Measurements from ENCODE around the gene ABCD1. TPM values are rescaled to one million over a fixed set of nuclear protein-coding genes. Genes with fewer than 3 reads are reported as not detected.

Gene ABCD1
- total and polyA plus RNA-seq, 10 of the 15 experiments (the other 5 are each of a cell fraction or from before 2014, with no cell fraction given), result 0.13 to 6.5 (median 1.4) TPM

GRCh38 chrX:153734871-153735270 is 10.2 kb downstream of the ABCD1 start:
- no peaks in the 10 kb centered on the region for H3K4me1 ChIP-seq (ENCODE audit: control insufficient read depth, insufficient read depth, low read length)
- H2AFZ ChIP-seq (ENCODE audit: control insufficient read depth, low read depth, low read length), result no peak overlapping the region
- BruUV-seq (replicated peaks), result no TSS peak
- intact Hi-C loops (cut with micrococcal nuclease; ENCODE audit: unreplicated experiment) (no loop called here), in situ Hi-C loops (cut with MboI) (loop anchor here (10.0 kb wide), 2 partner anchors 50 to 60 kb away; partner anchors contain the start of genes PNCK and SRPK3)
- DNase-seq (ENCODE audit: low read depth, low spot score) (no peak), ATAC-seq (no peak), FAIRE-seq (no peak)
- SMC1A ChIA-PET (ENCODE audit: uncharacterized antibody, unreplicated experiment), result no interaction called here
- RAD21 ChIA-PET (ENCODE audit: unreplicated experiment), result interaction anchor here (1.0 kb wide), 1 partner anchor 8 kb away, joined by 3 read pairs; no protein-coding TSS in a partner anchor
- H3K9me3 ChIP-seq (replicated peaks; ENCODE audit: control insufficient read depth, insufficient read depth, low read length), result peaks cover 2% of the 10 kb centered on the region; the same call in 1 of the 3 replicates
- CTCF ChIA-PET, result interaction anchor here (0.7 kb wide), 1 partner anchor 54 kb away, joined by 3 read pairs; no protein-coding TSS in a partner anchor
- H3K4me3 ChIP-seq, result no peak overlapping the region
- no peaks in the 10 kb centered on the region for H4K20me1 ChIP-seq (ENCODE audit: control insufficient read depth, insufficient read depth)
- POLR2A ChIA-PET, result interaction anchor here (0.9 kb wide), 1 partner anchor 9 kb away, joined by 3 read pairs; no protein-coding TSS in a partner anchor
- H3K27ac ChIP-seq (ENCODE audit: control insufficient read depth, insufficient read depth), result no peak overlapping the region
- TF ChIP-seq ZNF687 (IDR thresholded peaks at IDR 0.05) (no peak), EED (IDR thresholded peaks at IDR 0.05; ENCODE audit: low read depth) (no peak), SIN3A (IDR thresholded peaks at IDR 0.05; ENCODE audit: low read depth, low read length) (no peak), BRCA1 (IDR thresholded peaks at IDR 0.05; ENCODE audit: low read depth, low read length) (no peak), SUZ12 (IDR thresholded peaks at IDR 0.05; ENCODE audit: unreplicated experiment) (no peak), SRF (IDR thresholded peaks at IDR 0.05; ENCODE audit: low read depth in 2 of 2, low read length in 2 of 2) (no peak), TBL1XR1 (IDR thresholded peaks at IDR 0.05; ENCODE audit: low read depth, low read length) (no peak), ZBTB33 (IDR thresholded peaks at IDR 0.05) (no peak), NFXL1 (IDR thresholded peaks at IDR 0.05; ENCODE audit: borderline replicate concordance) (no peak), RBBP5 (conservative IDR thresholded peaks at IDR 0.05) (no peak), ZSCAN29 (IDR thresholded peaks at IDR 0.05) (no peak), KAT2A (conservative IDR thresholded peaks at IDR 0.05; ENCODE audit: control insufficient read depth, low read depth, low read length) (no peak), MLLT1 (IDR thresholded peaks at IDR 0.05) (no peak), WRNIP1 (IDR thresholded peaks at IDR 0.05; ENCODE audit: borderline replicate concordance, low read depth, low read length) (no peak)
- no peaks in the 10 kb centered on the region for H3K36me3 ChIP-seq (ENCODE audit: control insufficient read depth in 2 of 2, insufficient read depth in 2 of 2, low read length in 1 of 2)
- WGBS (ENCODE audit: insufficient coverage, insufficient replicate concordance, low lambda C conversion rate, missing lambda C conversion rate), result 23% methylated on average over 2 of the region's 2 CpGs
- no peak overlapping the region for H3K4me2 ChIP-seq (ENCODE audit: control insufficient read depth, insufficient read depth)
- H3K9ac ChIP-seq (ENCODE audit: control insufficient read depth, insufficient read depth, low read length), result no peak overlapping the region
- no peaks in the 10 kb centered on the region for H3K79me2 ChIP-seq (ENCODE audit: control insufficient read depth, insufficient read depth, low read length)
- H3K27me3 ChIP-seq (replicated peaks in 1 of 2; ENCODE audit: control insufficient read depth in 2 of 2, insufficient read depth in 2 of 2, low read length in 1 of 2), result no peaks in the 10 kb centered on the region
